Sigmoid colon (tissue), 4 donors: ENCODE results near the gene WDR90.

Experiments
- EP300 ChIP-seq, 4 donors: sonication (generic); formaldehyde crosslinking; IDR thresholded peaks; one replicate each; pipeline ENCODE4 v1.6.1; 2017; ENCODE audit warnings: antibody characterized with exemption in 4 of 4
- TF ChIP-seq, protein P1 (sequence below), 4 experiments: fragments of 450-650 bp in 3 of 4; fragments of 200-600 bp in 1 of 4; IDR thresholded peaks; one replicate each; pipeline ENCODE4 v1.5.1; 2016 to 2019; ENCODE audit warnings: antibody characterized with exemption in 4 of 4, mild to moderate bottlenecking in 3 of 4, moderate library complexity in 2 of 4

DNA sequence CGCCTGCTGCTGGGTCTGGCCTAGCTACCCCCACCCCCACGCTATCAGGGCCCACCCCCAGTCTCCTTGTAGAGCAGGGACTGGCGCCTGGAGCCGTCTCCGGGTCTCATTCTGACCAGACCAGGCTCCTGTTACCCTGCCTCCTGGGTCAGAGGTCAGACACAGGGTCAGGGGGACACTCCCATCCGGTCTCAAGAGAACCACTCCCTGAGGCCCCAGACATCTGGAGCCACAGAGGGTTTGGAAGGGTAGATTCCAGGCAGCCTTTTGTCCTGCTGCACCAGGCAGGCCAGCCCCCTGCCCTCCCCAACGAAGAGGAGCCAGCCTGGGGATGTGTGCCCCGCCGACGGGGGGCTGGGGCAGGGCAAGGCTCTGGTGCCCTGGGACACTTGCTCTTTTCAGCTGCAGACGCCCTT is 19.3 kb upstream of the WDR90 start:
- TF ChIP-seq, protein P1, sequence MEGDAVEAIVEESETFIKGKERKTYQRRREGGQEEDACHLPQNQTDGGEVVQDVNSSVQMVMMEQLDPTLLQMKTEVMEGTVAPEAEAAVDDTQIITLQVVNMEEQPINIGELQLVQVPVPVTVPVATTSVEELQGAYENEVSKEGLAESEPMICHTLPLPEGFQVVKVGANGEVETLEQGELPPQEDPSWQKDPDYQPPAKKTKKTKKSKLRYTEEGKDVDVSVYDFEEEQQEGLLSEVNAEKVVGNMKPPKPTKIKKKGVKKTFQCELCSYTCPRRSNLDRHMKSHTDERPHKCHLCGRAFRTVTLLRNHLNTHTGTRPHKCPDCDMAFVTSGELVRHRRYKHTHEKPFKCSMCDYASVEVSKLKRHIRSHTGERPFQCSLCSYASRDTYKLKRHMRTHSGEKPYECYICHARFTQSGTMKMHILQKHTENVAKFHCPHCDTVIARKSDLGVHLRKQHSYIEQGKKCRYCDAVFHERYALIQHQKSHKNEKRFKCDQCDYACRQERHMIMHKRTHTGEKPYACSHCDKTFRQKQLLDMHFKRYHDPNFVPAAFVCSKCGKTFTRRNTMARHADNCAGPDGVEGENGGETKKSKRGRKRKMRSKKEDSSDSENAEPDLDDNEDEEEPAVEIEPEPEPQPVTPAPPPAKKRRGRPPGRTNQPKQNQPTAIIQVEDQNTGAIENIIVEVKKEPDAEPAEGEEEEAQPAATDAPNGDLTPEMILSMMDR (IDR thresholded peaks at IDR 0.05): no peak
- no peak for TF ChIP-seq EP300 (IDR thresholded peaks at IDR 0.05)
